ENCODE measurements around the gene APOC1. TPM values are rescaled to one million over a fixed set of nuclear protein-coding genes. Genes with fewer than 3 reads are reported as not detected.
A peak's percentile ranks its signal among the peaks of the same experiment; 100 is the strongest.
"Not testable (repeated sequence)": the region's sequence is repeated elsewhere in the genome, so short reads cannot be mapped to it uniquely, and the experiment has no call there.

Gene APOC1
- total RNA-seq, 4 donors from 2014 or later, result 1.1 to 18.7 (median 7.9) TPM

DNA sequence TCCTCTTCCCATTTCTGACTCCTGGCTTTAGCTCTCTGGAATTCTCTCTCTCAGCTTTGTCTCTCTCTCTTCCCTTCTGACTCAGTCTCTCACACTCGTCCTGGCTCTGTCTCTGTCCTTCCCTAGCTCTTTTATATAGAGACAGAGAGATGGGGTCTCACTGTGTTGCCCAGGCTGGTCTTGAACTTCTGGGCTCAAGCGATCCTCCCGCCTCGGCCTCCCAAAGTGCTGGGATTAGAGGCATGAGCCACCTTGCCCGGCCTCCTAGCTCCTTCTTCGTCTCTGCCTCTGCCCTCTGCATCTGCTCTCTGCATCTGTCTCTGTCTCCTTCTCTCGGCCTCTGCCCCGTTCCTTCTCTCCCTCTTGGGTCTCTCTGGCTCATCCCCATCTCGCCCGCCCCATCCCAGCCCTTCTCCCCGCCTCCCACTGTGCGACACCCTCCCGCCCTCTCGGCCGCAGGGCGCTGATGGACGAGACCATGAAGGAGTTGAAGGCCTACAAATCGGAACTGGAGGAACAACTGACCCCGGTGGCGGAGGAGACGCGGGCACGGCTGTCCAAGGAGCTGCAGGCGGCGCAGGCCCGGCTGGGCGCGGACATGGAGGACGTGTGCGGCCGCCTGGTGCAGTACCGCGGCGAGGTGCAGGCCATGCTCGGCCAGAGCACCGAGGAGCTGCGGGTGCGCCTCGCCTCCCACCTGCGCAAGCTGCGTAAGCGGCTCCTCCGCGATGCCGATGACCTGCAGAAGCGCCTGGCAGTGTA lies 6.2 kb upstream of the APOC1 start:
- intact Hi-C loops (cut with DNase I; ENCODE audit: low total_unique reads), result no loop called here
- Histone ChIP-seq H3K4me1 (no peaks in the 10 kb centered on the region), H3K27ac (no peak overlapping the region), H3K9me3 (no peaks in the 10 kb centered on the region), H3K4me3 (no peak overlapping the region), H3K27me3 (peaks cover 52 to 54% (median 54%) of the 10 kb centered on the region in 3 donors), H3K36me3 (peaks cover 0 to under 1% of the 10 kb centered on the region in 2 donors)
- DNase-seq (no peak), ATAC-seq (no peak)
- TF ChIP-seq, protein P1, sequence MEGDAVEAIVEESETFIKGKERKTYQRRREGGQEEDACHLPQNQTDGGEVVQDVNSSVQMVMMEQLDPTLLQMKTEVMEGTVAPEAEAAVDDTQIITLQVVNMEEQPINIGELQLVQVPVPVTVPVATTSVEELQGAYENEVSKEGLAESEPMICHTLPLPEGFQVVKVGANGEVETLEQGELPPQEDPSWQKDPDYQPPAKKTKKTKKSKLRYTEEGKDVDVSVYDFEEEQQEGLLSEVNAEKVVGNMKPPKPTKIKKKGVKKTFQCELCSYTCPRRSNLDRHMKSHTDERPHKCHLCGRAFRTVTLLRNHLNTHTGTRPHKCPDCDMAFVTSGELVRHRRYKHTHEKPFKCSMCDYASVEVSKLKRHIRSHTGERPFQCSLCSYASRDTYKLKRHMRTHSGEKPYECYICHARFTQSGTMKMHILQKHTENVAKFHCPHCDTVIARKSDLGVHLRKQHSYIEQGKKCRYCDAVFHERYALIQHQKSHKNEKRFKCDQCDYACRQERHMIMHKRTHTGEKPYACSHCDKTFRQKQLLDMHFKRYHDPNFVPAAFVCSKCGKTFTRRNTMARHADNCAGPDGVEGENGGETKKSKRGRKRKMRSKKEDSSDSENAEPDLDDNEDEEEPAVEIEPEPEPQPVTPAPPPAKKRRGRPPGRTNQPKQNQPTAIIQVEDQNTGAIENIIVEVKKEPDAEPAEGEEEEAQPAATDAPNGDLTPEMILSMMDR (IDR thresholded peaks at IDR 0.05 in 4 of 5, conservative IDR thresholded peaks at IDR 0.05 in 1 of 5), result no peak
- in situ Hi-C loops (cut with MboI; ENCODE audit: low sequenced_read_pairs in 4 of 4), result loop anchor here in 2 of 4 donors (5.0 to 10.0 kb wide), 2 partner anchors 44 to 47 kb away; partner anchors contain the start of gene CLPTM1 (in 1 of the 2)

DNA sequence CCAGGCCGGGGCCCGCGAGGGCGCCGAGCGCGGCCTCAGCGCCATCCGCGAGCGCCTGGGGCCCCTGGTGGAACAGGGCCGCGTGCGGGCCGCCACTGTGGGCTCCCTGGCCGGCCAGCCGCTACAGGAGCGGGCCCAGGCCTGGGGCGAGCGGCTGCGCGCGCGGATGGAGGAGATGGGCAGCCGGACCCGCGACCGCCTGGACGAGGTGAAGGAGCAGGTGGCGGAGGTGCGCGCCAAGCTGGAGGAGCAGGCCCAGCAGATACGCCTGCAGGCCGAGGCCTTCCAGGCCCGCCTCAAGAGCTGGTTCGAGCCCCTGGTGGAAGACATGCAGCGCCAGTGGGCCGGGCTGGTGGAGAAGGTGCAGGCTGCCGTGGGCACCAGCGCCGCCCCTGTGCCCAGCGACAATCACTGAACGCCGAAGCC lies 5.6 kb upstream of the APOC1 start:
- no peak for DNase-seq
- Histone ChIP-seq H3K27ac (no peak overlapping the region), H3K4me3 (no peak overlapping the region), H3K27me3 (peaks cover 52 to 54% (median 54%) of the 10 kb centered on the region in 3 donors), H3K4me1 (no peaks in the 10 kb centered on the region), H3K36me3 (no peaks in the 10 kb centered on the region), H3K9me3 (no peaks in the 10 kb centered on the region)
- intact Hi-C loops (cut with DNase I; ENCODE audit: low total_unique reads), result no loop called here
- no peak for ATAC-seq
- in situ Hi-C loops (cut with MboI; ENCODE audit: low sequenced_read_pairs in 4 of 4), result loop anchor here in 2 of 4 donors (5.0 to 10.0 kb wide), 2 partner anchors 43 to 46 kb away; partner anchors contain the start of gene CLPTM1 (in 1 of the 2)
- TF ChIP-seq, protein P1 (IDR thresholded peaks at IDR 0.05 in 4 of 5, conservative IDR thresholded peaks at IDR 0.05 in 1 of 5), result no peak
- no peak for TF ChIP-seq POLR2A (IDR thresholded peaks at IDR 0.05)

DNA sequence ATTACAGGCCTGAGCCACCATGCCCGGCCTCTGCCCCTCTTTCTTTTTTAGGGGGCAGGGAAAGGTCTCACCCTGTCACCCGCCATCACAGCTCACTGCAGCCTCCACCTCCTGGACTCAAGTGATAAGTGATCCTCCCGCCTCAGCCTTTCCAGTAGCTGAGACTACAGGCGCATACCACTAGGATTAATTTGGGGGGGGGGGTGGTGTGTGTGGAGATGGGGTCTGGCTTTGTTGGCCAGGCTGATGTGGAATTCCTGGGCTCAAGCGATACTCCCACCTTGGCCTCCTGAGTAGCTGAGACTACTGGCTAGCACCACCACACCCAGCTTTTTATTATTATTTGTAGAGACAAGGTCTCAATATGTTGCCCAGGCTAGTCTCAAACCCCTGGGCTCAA lies 4.6 kb upstream of the APOC1 start:
- no peaks in the 10 kb centered on the region for H3K9me3 ChIP-seq
- DNase-seq (no peak), ATAC-seq (no peak)
- in situ Hi-C loops (cut with MboI; ENCODE audit: low sequenced_read_pairs in 4 of 4) (loop anchor here in 2 of 4 donors (5.0 to 10.0 kb wide), 2 partner anchors 43 to 45 kb away; partner anchors contain the start of gene CLPTM1 (in 1 of the 2)), intact Hi-C loops (cut with DNase I; ENCODE audit: low total_unique reads) (no loop called here)
- peaks cover 0 to 5% of the 10 kb centered on the region in 2 donors for H3K4me1 ChIP-seq
- H3K27me3 ChIP-seq, result peaks cover 49 to 53% (median 51%) of the 10 kb centered on the region in 3 donors
- TF ChIP-seq POLR2A (IDR thresholded peaks at IDR 0.05), result no peak
- TF ChIP-seq, protein P1 (IDR thresholded peaks at IDR 0.05 in 4 of 5, conservative IDR thresholded peaks at IDR 0.05 in 1 of 5), result no peak
- H3K4me3 ChIP-seq, result no peak overlapping the region
- no peaks in the 10 kb centered on the region for H3K36me3 ChIP-seq
- no peak overlapping the region for H3K27ac ChIP-seq

DNA sequence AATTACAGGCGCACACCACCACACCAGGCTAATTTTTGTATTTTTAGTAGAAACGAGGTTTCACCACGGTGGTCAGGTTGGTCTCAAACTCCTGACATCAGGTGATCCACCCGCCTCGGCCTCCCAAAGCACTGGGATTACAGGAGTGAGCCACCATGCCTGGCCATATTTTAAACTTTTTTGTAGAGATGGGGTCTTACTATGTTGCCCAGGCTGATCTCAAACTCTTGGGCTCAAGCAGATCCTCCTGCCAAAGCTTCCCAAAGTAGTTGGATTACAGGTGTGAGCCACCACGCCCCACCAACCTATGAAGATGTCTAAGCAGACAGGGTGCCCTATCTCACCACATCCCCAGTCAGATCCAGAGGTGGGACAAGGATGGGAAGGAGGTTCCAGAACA lies 2.5 kb upstream of the APOC1 start:
- H3K27me3 ChIP-seq, result peaks cover 28 to 33% (median 30%) of the 10 kb centered on the region in 3 donors
- H3K9me3 ChIP-seq; H3K4me3 ChIP-seq; intact Hi-C loops (cut with DNase I; ENCODE audit: low total_unique reads); H3K27ac ChIP-seq; DNase-seq; in situ Hi-C loops (cut with MboI; ENCODE audit: low sequenced_read_pairs in 4 of 4); H3K4me1 ChIP-seq; H3K36me3 ChIP-seq; ATAC-seq: not testable (repeated sequence)

DNA sequence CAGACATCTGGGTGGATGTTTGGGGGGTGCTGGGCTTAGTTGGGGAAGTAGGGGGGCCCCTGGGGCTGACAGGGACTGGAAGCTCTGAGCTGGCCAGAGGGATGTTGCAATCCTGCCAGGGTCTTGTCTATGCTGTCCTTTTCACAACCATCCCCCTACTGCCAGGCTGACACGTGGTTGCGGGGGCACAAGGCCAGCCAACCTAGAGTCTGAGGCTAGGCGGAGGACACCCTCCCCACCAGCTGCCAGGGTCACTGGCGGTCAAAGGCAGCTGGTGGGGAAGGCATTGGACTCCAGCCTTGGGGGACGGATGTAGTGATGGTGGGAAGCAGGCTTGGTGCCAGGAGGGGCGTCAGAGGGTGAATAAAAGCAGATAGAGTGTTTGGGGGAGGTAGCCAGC lies 1.6 kb upstream of the APOC1 start:
- DNase-seq (peak; percentile 15 to 59), ATAC-seq (peak in 1 of 2 donors; percentile 32)
- TF ChIP-seq, protein P1 (IDR thresholded peaks at IDR 0.05 in 4 of 5, conservative IDR thresholded peaks at IDR 0.05 in 1 of 5), result no peak
- TF ChIP-seq POLR2A (IDR thresholded peaks at IDR 0.05), result no peak
- intact Hi-C loops (cut with DNase I; ENCODE audit: low total_unique reads), result no loop called here
- Histone ChIP-seq H3K27ac (no peak overlapping the region), H3K4me3 (no peak overlapping the region), H3K27me3 (peaks cover 18 to 25% (median 21%) of the 10 kb centered on the region in 3 donors), H3K36me3 (no peaks in the 10 kb centered on the region), H3K4me1 (peaks cover 0 to 7% of the 10 kb centered on the region in 2 donors), H3K9me3 (no peaks in the 10 kb centered on the region)
- in situ Hi-C loops (cut with MboI; ENCODE audit: low sequenced_read_pairs in 4 of 4), result no loop called here

DNA sequence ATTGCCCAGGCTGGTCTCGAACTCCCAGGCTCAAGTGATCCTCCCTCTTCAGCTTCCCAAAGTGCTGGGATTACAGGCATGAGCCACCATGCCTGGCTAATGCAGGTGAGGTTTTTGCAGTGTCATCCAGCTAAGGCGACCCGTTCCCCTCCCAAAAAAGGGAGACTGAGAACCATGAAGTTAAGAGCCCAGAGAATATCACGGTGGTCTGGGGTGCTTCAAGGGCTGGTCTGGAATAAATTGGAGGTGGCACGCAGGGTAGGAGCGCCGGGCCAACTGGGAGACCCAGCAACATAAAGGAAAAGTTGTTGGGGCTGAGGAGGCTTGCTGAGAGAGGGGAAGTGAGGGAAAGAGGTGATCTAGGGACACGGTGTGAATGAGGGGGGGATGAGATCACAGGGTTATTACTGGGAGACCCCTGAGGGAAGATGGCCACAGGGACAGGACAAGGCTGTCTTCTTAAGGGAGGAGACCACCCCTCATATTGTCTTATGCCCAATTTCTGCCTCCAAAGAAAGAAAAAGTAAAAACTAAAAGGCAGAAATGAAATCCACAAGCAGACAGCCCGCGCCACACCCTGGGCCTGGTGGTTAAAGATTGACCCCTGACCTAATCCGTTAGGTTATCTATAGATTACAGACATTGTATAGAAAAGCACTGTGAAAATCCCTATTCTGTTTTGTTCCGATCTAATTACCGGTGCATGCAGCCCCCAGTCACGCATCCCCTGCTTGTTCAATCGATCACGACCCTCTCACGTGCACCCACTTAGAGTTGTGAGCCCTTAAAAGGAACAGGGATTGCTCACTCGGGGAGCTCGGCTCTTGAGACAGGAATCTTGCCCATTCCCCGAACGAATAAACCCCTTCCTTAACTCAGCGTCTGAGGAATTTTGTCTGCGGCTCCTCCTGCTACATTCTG lies 636 bp upstream of the APOC1 start:
- H3K36me3 ChIP-seq; ATAC-seq; H3K4me1 ChIP-seq; DNase-seq; H3K4me3 ChIP-seq; H3K9me3 ChIP-seq; intact Hi-C loops (cut with DNase I; ENCODE audit: low total_unique reads); H3K27ac ChIP-seq; in situ Hi-C loops (cut with MboI; ENCODE audit: low sequenced_read_pairs in 4 of 4): not testable (repeated sequence)
- H3K27me3 ChIP-seq, result peaks cover 15 to 23% (median 18%) of the 10 kb centered on the region in 3 donors
